ENCODE data around the gene UBL3.

The UBL3 gene

GRCh38 chr13:29868581-29868980 lies 18.2 kb upstream of the UBL3 start:
- no peak for DNase-seq (ENCODE audit: low read depth)
- TF ChIP-seq, protein P1, sequence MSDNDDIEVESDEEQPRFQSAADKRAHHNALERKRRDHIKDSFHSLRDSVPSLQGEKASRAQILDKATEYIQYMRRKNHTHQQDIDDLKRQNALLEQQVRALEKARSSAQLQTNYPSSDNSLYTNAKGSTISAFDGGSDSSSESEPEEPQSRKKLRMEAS (IDR thresholded peaks at IDR 0.05; ENCODE audit: low read depth, low read length) = no peak
- no peak overlapping the region for H3K4me3 ChIP-seq (ENCODE audit: low read depth, low read length)

- DNase-seq (ENCODE audit: low read depth) = no peak
- H3K4me3 ChIP-seq (ENCODE audit: low read depth, low read length) = no peak overlapping the region
- TF ChIP-seq POLR2A (IDR thresholded peaks at IDR 0.05; ENCODE audit: extremely low read depth, insufficient read length) (no peak), CTCF (IDR thresholded peaks at IDR 0.05; ENCODE audit: low read depth, low read length) (no peak), MYC (IDR thresholded peaks at IDR 0.05; ENCODE audit: low read depth, low read length) (no peak)
- TF ChIP-seq, protein P1 (IDR thresholded peaks at IDR 0.05; ENCODE audit: low read depth, low read length) = no peak
Observed at GRCh38 chr13:29865934-29866333, 15.5 kb upstream of the UBL3 start.

GRCh38 chr13:29861694-29862110 lies 11.3 kb upstream of the UBL3 start:
- no peak overlapping the region for H3K4me3 ChIP-seq (ENCODE audit: low read depth, low read length)
- DNase-seq (ENCODE audit: low read depth) = no peak
- TF ChIP-seq POLR2A (IDR thresholded peaks at IDR 0.05; ENCODE audit: extremely low read depth, insufficient read length) (no peak), MYC (IDR thresholded peaks at IDR 0.05; ENCODE audit: low read depth, low read length) (no peak), CTCF (IDR thresholded peaks at IDR 0.05; ENCODE audit: low read depth, low read length) (no peak)
- TF ChIP-seq, protein P1 (IDR thresholded peaks at IDR 0.05; ENCODE audit: low read depth, low read length) = no peak

DNA sequence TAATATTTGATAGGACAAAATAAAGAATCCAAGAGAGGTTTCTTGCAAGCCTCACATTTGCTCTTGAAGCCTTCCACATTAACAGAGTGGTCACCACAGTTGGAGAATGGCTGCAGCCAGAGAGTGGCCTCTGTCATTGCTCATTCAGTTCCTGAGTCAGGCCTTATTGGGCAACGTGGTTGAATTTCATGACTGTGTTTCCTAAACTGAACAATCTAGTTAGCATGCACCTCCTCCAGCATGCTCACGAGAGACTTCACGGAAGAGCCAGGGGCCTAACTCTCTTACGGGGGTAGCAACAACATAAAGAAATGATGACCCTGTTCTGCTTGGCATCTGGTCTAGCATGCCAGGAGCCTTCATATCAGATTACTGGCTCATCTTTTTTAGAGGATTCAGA lies 9.6 kb upstream of the UBL3 start:
- peak; percentile 89 for TF ChIP-seq MYC (IDR thresholded peaks at IDR 0.05; ENCODE audit: low read depth, low read length)
- TF ChIP-seq, protein P1 (IDR thresholded peaks at IDR 0.05; ENCODE audit: low read depth, low read length) = peak; percentile 81
- TF ChIP-seq CTCF (IDR thresholded peaks at IDR 0.05; ENCODE audit: low read depth, low read length) = no peak
- no peak overlapping the region for H3K4me3 ChIP-seq (ENCODE audit: low read depth, low read length)
- peak; percentile 70 for DNase-seq (ENCODE audit: low read depth)

GRCh38 chr13:29858667-29859066 lies 8.2 kb upstream of the UBL3 start:
- no peak overlapping the region for H3K4me3 ChIP-seq (ENCODE audit: low read depth, low read length)
- no peak for TF ChIP-seq POLR2A (IDR thresholded peaks at IDR 0.05; ENCODE audit: extremely low read depth, insufficient read length)
- TF ChIP-seq CTCF (IDR thresholded peaks at IDR 0.05; ENCODE audit: low read depth, low read length) = no peak
- TF ChIP-seq MYC (IDR thresholded peaks at IDR 0.05; ENCODE audit: low read depth, low read length) = no peak
- TF ChIP-seq, protein P1 (IDR thresholded peaks at IDR 0.05; ENCODE audit: low read depth, low read length) = no peak
- peak; percentile 25 for DNase-seq (ENCODE audit: low read depth)

- TF ChIP-seq CTCF (IDR thresholded peaks at IDR 0.05; ENCODE audit: low read depth, low read length) = no peak
- TF ChIP-seq, protein P1 (IDR thresholded peaks at IDR 0.05; ENCODE audit: low read depth, low read length) = no peak
- TF ChIP-seq MYC (IDR thresholded peaks at IDR 0.05; ENCODE audit: low read depth, low read length) = no peak
- TF ChIP-seq POLR2A (IDR thresholded peaks at IDR 0.05; ENCODE audit: extremely low read depth, insufficient read length) = no peak
- H3K4me3 ChIP-seq (ENCODE audit: low read depth, low read length) = no peak overlapping the region
- no peak for DNase-seq (ENCODE audit: low read depth)
Observed at GRCh38 chr13:29858231-29858630, 7.8 kb upstream of the UBL3 start.
